WI38 (cell line): Measurements from ENCODE around the gene COX6B2.

ENCODE experiments used
- H3K4me3 ChIP-seq: 2 replicates; pipeline ENCODE4 v1.5.1; 2011; ENCODE audit warnings: low read depth, mild to moderate bottlenecking, control low read depth, low read length
- TF ChIP-seq, protein P1 (sequence below): IDR thresholded peaks from 2 replicates; pipeline ENCODE4 v1.5.1; 2012; ENCODE audit warnings: low read depth, mild to moderate bottlenecking, control low read depth, low read length

The COX6B2 gene

DNA sequence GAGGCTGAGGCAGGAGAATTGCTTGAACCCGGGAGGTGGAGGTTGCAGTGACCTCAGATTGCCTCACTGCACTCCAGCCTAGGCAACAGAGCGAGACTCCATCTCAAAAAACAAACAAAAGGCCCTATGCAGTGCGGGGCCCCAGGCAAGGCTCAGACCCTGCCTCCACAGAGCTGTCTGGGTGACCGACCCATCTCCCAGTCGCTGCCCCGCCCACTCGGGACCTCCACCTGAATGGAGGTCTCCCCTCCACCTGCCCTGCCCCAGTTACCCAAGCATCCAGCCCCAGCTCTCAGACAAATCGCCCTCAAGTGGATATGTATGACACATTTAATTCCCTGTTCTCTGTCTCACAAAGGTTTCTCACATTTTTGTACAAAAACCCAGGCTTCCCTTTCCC, 10.7 kb upstream of the COX6B2 start:
- no peak overlapping the region for H3K4me3 ChIP-seq
- TF ChIP-seq, protein P1, sequence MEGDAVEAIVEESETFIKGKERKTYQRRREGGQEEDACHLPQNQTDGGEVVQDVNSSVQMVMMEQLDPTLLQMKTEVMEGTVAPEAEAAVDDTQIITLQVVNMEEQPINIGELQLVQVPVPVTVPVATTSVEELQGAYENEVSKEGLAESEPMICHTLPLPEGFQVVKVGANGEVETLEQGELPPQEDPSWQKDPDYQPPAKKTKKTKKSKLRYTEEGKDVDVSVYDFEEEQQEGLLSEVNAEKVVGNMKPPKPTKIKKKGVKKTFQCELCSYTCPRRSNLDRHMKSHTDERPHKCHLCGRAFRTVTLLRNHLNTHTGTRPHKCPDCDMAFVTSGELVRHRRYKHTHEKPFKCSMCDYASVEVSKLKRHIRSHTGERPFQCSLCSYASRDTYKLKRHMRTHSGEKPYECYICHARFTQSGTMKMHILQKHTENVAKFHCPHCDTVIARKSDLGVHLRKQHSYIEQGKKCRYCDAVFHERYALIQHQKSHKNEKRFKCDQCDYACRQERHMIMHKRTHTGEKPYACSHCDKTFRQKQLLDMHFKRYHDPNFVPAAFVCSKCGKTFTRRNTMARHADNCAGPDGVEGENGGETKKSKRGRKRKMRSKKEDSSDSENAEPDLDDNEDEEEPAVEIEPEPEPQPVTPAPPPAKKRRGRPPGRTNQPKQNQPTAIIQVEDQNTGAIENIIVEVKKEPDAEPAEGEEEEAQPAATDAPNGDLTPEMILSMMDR, result no peak

DNA sequence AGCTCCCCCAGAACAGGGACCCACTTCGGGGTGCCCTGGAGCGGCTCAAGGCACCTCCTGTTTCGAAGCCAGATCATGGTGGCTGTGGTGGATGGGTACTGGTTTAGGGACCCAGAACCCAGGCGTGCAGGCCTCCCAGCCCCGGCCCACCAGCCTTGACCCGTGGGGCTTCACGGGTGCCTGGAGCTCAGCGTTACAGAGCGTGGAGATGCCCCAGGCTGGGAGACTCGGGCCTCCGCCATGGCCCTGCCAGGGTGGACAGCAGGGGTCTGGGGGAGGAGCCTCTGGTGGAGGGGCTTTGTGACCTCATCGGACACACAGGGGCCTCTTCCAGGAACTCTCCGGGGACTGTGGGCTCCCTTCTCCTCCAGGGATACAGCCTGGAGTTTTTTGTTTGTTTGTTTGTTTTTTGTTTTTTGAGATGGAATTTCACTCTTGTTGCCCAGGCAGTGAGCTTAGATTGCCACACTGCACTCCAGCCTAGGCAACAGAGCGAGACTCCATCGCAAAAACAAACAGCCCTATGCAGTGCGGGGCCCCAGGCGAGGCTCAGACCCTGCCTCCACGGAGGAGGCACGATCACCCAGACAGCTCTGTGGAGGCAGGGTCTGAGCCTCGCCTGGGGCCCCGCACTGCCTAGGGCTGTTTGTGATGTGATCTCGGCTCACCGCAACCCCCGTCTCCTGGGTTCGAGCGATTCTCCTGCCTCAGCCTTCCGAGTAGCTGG, 8.6 kb upstream of the COX6B2 start, which contains the start of gene GARIN5B:
Gene GARIN5B (minus strand): TSS at position 271 of the 727 bp plus-strand sequence. CDS start 194 bp downstream, at position 77.
- no peak within 1 kb of the TSS for H3K4me3 ChIP-seq
- TF ChIP-seq, protein P1, result no peak

DNA sequence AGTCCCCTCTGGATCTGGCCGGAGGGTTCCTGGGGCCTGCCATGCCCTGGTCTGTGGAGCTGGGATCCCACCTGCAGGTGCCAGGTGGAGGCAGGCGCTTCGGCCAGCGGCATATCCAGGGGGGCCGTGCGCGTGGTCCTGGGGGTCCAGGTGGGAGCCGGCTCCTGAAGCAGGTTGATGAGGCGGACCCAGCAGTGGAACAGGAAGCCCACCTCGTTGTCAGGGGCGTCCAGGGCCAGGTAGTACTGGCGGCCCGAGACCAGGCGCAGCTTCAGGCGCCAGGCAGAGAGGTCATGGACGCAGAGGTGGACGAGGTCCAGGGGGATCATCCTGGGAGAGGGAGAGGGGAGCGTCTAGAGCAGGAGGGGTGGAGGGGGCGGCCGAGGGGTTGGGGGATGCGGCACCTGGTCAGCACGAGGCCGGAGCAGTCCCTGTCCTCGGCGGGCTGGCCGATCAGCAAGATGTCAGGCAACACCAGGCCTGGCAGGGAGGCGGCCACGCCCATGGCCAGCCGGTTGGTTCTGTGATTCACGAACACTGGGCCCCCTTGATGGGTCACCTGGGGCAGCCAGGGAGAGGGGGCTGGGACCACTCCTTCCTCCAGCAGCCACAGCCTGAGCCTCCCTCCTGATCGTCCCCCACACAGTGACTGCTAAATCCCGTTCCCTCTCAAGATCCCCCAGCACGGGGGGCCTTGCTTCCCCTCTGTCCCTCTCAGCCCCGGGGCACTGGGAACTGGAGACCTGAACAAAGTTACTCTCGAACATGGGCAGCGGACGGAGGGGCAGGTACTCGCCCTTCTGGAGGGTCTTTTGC, 7.9 kb upstream of the COX6B2 start:
- TF ChIP-seq, protein P1, result no peak
- no peak overlapping the region for H3K4me3 ChIP-seq

DNA sequence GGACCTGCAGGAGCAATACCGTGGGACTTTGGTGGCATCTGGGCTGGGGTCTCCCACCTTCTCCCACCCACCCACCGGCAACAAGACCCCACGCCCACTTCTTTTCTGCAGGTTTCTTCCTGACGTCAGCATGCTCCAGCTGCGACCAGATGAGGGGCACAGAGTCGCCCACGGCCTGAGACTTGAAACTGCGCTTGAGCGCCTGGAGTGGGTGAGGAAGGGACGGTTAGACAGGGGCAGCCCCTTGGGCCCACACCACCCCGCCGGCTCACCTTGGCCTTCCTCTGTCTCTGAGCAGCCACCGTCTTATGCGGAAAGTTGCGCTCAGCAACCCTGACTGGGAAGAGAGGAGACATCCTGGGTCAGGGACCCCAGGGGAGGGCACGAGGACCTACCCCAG, 6.4 kb upstream of the COX6B2 start:
- TF ChIP-seq, protein P1, result no peak
- H3K4me3 ChIP-seq, result no peak overlapping the region

DNA sequence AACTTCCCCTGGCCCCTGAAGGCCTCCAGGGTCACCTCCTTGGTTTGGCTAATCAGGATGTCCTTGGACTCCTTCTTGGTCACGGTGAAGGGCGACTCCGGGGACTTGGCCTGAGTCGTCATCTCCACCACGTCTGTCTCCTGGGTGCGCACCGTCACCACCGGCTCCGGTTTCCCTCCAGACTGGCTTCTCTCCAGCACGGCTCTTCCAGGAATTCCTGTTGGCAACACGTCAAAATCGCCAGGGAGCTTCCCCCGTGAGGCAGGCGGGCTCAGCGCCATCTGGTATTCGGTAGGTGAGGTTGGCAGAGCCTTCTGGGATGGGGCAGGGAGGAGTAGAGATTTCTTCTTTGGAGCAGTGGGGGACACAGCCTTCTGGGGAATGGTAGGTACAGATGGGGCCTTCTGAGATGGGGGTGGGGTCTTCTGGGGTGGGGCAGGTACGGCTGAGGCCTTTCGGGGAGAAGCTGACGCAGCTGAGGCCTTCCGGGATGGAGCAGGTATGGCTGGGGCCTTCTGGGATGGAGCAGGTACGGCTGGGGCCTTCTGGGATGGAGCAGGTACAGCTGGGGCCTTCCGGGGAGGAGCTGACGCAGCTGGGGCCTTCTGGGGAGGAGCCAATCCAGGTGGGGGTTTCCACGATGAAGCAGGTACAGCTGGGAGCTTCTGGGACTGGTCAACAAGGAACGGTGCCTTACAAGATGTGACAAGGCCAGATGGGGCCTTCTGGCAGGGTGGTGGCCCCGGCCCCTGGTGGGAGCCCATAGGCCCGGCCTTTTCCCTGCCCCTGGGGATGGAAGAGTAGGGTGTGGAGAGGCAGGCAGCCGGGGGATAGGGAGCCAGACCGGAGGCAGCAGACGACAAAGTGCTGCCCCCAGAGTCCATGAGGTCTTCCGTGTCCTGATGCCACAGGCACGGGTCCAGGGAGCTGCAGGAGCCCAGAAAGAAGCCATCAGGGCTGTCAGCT, 4.7 kb upstream of the COX6B2 start:
- TF ChIP-seq, protein P1, result no peak
- H3K4me3 ChIP-seq, result no peak overlapping the region

DNA sequence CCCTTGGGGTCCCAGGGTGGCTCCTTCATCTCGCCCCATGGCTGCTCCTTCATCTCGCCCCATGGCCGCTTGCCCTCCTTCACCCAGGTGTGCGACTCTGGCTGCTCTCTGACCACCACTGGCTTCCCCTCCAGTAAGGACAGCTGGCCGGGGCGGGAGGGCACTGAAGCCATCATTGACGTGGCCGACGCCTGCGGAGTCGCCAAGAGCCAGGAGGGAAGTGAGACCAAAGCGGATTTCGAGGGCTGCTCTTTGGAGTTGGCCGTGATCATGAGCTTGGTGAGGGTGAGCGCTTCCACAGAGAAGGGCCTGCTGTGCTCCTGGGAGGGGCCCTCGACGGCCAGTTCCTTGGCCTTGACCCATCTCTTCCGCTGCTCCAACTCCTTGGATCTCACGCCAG, 4.0 kb upstream of the COX6B2 start:
- H3K4me3 ChIP-seq, result no peak overlapping the region
- TF ChIP-seq, protein P1, result no peak
